GM18511 (cell line): ENCODE results near the gene PPT2.

Source experiments
- ATAC-seq: cut with Tn5 transposase; IDR thresholded peaks from one replicate; pipeline ENCODE4 v1.9.1; 2021; ENCODE audit warnings: mild to moderate bottlenecking, moderate library complexity; ENCODE audit not compliant: unreplicated experiment

The PPT2 gene

GRCh38 chr6:32151181-32151862 lies 2.6 kb upstream of the PPT2 start:
- ATAC-seq: no peak

- no peak for ATAC-seq
Measured at GRCh38 chr6:32151863-32152768, 1.8 kb upstream of the PPT2 start, which contains the start of gene PRRT1. TSS of gene PRRT1 (minus strand) at chr6:32151939. CDS start at chr6:32151827, 112 bp downstream.

GRCh38 chr6:32152769-32153563 lies 975 bp upstream of the PPT2 start:
- ATAC-seq: no peak

- ATAC-seq: no peak
Measured at GRCh38 chr6:32154514-32155161, 697 bp downstream of the PPT2 start.

GRCh38 chr6:32156891-32157290 lies 3.0 kb downstream of the PPT2 start:
- ATAC-seq: no peak

- ATAC-seq: no peak
Measured at GRCh38 chr6:32158052-32158451, 4.1 kb downstream of the PPT2 start.

- no peak for ATAC-seq
Measured at GRCh38 chr6:32163559-32164258, 9.8 kb downstream of the PPT2 start.

GRCh38 chr6:32164295-32164694 lies 10.4 kb downstream of the PPT2 start, which contains the start of gene EGFL8:
TSS of gene EGFL8 (plus strand) at chr6:32164595. CDS start at chr6:32166166, 1,571 bp downstream.
- no peak for ATAC-seq

GRCh38 chr6:32166411-32167061 lies 12.6 kb downstream of the PPT2 start:
- ATAC-seq: no peak

GRCh38 chr6:32167154-32167760 lies 13.3 kb downstream of the PPT2 start:
- ATAC-seq: no peak

- ATAC-seq: no peak
Measured at GRCh38 chr6:32167761-32168262, 13.9 kb downstream of the PPT2 start.

- ATAC-seq: no peak
Measured at GRCh38 chr6:32168350-32168749, 14.4 kb downstream of the PPT2 start.

GRCh38 chr6:32168807-32169591 lies 15.1 kb downstream of the PPT2 start:
- no peak for ATAC-seq

- no peak for ATAC-seq
Measured at GRCh38 chr6:32170294-32170693, 16.4 kb downstream of the PPT2 start.

GRCh38 chr6:32171234-32171633 lies 17.3 kb downstream of the PPT2 start:
- ATAC-seq: no peak

GRCh38 chr6:32173051-32173727 lies 19.2 kb downstream of the PPT2 start:
- ATAC-seq: no peak

GRCh38 chr6:32174416-32174815 lies 20.5 kb downstream of the PPT2 start:
- no peak for ATAC-seq

GRCh38 chr6:32175322-32175710 lies 21.4 kb downstream of the PPT2 start:
- no peak for ATAC-seq
